T-helper 22 cell (primary cell): ENCODE measurements around the gene TLE3.

ENCODE experiments used
- DNase-seq: peaks from one replicate; pipeline ENCODE4 v3.0.0-alpha.2; 2020; ENCODE audit warnings: low read depth

Gene TLE3

DNA sequence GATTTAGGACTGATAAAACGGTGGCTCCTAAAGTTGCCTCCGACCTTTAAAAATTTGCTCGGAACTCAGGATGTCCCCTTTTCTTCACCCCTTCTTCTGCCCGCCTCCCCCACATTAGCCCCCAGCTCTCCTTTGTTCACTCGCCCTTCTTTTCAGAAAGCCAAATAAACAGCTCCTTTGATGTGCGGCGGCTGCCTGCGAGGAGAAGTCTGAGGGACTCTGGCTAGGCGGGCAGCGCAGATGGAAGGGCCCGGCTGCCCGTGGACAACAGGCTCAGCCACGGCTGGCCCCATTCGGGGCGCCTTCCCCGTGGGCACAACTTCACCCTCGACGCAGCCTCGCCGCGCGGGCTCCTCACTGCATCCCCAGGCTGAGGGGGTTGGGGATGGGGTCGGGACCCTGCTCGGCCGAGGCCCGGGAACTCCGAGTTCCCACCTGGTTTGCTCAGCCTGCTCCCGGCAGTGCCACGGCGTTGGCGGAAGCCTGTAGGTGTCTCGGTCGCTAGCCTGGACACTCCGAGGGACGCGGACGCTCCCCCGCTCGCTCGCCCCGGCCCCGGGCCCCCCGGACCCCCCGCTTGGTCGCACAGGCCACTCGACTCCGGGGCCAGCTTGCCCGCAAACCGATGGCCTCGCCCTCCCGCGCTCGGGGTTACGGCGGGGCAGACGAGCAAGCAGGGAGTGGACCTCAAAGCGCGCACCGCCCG is 897 bp upstream of the TLE3 start:
- DNase-seq, result peak; percentile 24

DNA sequence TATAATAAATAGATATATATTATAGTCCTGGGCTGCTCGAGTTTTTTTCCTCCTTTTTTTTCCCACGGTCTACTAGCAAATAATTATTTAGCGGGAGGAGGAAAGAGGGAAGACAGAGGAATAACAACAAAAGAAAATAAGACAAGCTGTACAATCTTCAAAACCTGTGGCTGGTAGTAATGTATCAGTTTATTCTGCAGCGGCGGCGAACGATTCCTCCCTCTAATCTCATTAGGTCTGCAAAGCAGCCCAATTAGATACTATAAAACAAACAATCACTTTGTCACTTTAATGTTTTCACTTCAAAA is 390 bp upstream of the TLE3 start:
- no peak for DNase-seq

GRCh38 chr15:70097063-70097320 is 725 bp downstream of the TLE3 start:
- DNase-seq, result no peak

- DNase-seq, result peak; percentile 41
Observed at GRCh38 chr15:70096215-70097062, 1.3 kb downstream of the TLE3 start.

- no peak for DNase-seq
Observed at GRCh38 chr15:70095408-70096214, 2.1 kb downstream of the TLE3 start.

DNA sequence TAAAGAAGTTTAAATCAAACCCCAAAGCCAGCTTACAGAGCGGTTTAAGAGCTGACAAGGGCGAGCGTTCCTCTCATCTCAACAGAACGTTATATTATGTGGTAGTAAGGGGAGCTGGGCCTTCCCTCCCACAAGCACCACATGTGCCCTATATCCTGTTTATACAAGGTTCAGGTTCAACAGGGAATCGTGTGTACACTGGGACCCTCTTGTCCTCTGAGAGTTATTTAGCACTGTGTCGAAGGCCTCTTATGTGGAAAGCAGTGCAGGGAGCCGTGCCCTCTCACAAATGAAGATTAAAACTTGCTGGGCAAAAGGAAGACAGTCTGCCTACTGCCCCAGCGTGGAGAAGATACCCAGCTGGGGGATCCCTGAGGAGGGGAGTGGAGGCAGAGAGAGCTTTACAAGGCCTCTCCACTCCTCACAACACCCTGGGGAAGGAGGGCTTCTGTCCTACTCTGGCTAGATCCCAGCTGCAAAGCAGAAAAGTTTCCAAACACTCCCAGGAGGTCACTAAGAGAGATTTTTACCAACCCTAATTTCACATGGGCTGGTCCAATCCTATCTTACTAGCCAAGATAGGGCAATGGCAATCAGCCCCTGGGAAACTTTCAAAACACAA is 2.9 kb downstream of the TLE3 start:
- DNase-seq, result no peak

DNA sequence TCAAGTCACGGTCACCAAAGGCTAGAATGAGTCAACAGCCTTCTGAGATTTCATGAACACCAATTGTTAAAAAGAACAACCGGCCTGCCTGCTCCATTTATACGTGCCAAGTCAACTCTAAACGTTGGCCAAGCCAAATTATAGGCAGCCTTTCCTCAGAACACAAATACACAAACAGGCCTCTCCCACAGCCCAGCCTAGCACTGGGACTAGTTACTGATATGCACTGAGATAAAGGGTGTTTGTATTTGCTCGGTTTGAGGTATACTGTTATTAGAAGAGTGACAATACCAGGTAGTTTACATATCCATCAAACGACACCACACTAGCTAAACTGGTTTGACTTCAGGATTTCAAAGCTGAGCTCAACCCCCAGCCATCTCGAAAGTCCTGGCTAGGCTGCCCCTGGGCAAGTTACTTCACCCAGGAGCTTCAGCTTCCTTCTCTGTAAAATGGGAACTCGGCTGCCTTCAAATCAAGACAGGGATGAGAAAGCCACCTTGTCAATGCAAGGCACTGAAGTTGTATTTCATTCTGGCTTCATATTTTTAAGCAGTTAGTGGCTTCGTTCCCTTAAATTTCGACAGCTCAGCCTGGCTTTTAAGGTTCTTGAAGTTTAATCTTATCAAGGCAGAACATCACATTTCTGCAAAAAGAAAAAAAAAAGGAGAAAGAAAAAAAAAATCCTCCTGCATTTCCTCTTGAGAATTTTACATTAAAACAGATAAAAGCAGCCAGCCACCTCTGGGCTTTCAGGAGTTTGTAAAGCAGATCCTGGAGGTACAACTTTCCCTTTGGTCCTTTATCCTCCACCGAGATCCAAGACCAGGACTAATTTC is 4.0 kb downstream of the TLE3 start:
- no peak for DNase-seq

GRCh38 chr15:70093070-70093469 is 4.6 kb downstream of the TLE3 start:
- DNase-seq, result no peak

GRCh38 chr15:70092464-70093027 is 5.2 kb downstream of the TLE3 start:
- no peak for DNase-seq

DNA sequence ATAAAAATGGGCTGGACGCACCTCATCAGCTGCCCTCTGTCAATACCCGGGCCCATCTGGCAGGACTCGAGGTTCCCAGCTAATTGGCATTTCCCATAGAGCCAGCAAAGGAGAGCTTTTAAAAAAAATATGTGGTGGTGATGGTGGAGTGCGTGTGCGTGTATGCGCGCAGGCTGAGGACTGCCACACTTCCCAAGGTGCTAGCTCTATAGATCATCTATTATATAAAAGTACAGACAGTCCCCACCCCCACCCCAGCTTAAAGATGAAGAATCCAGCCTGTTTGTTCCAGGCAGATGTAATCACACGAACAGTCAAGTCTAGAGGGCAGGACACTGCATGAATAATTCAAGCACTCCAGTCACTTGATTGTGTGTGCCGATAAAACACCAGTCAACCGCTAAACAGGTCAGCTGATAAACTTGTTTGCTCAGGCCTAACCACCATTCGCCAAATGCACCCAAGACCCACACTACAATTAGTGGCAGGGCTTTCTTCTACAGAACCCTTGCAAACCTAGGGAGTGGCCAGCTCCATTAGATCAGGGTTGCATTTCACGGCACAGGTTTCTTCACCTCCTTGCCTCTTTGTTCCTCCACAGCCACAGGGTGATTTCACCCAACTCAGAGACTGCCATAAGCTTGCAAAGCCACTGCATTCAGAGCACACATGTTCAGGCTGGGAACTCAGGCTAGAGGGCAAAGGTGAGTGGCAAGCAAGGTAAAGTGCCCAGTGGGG is 5.8 kb downstream of the TLE3 start:
- no peak for DNase-seq

DNA sequence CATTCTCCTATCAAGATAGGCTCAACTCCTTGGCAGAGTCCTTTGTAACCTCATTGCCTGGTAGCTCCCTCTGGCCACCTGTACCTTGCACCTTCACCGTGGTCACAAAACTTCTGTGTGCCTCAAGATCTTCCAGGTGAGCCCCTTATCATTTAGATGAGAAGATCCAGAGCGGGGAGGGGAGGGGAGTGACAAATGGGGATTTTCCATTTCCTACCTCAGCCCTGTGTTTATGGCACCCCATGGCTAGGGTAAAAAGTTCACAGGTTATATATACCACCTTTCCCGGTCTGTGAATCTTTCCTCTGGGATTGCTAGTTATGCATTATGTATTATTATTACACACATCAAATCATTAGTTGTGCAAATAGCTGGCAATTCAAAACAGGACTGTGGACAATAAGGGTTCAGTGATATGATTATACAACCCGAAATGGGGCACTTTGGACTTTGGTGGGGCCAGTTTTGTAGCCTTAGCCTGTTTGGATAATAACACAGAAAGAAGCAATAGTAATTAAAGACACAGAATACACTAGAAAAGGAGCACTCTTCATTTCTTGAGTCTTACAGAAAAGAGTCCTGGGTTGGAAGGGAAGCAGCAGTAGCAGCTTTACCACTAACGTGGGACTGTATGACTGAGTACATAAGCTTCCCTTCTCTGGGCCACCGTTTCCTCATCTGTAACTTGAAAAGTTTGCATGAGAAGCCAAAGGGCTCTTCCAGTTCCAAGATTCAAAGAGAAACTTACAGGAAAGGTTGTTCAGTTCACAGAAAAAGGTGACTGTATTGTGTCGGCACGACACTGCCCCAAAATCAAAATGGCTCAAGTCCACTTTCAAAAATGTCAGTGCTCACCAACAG is 7.1 kb downstream of the TLE3 start:
- no peak for DNase-seq

GRCh38 chr15:70089692-70089971 is 8.1 kb downstream of the TLE3 start:
- DNase-seq, result no peak

GRCh38 chr15:70088887-70089691 is 8.6 kb downstream of the TLE3 start:
- DNase-seq, result no peak

DNA sequence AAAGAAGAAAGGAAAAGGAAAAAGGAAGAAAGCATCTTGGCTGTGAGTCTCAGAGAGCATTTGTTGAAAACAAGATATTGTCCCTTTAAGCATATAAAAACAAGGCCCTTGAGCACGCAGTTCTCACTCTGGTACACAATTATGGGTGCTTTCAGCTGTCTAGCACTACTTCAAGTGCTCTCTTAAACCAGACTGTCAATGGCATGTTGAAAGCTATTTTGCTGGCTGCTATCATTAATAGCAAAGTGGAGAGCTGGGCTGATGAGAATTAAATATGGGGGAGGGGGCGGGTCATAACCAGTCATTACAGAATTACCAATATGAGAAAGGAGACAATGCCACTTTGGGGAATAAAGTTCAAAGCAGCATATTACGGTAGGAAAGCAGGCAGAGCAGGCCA is 9.3 kb downstream of the TLE3 start:
- DNase-seq, result no peak

- no peak for DNase-seq
Observed at GRCh38 chr15:70087708-70088352, 9.9 kb downstream of the TLE3 start.

DNA sequence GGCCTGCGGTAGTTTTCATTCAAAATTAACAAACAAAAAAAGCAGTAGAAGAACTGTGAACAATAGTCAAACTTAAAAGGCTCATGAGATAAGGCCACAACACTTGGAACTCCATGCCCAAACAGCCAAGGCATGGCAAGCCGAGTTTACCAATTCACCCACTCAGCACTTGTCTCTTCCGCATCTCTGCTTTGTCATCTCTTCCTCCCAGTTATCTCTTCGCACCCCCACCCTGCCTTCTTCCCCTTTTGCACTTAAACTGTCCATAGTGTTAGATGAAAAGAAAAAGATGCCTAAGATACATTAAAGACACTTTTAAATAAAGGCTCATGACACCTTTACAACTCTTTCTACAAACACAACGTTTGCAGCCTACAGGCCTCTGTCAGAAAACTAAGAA is 11.1 kb downstream of the TLE3 start:
- no peak for DNase-seq

DNA sequence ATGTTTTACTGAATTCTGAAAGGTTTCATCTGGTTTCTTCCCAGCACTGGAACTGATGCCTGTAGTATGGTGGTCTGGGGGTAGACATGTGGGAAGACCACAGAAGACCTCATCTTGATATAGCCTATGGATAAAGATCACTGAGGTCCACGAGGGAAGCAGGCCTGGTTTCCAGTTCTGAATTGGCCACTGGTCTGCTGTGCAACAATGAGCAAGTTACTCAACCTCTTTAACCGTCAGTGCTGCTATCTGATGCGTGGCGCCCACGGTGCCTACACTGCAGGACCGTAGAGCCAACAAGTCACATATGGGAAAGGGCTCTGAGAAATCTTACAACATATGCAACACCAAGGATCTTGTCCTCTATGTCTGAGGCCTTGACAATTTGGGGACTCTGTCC is 13.3 kb downstream of the TLE3 start:
- DNase-seq, result no peak

GRCh38 chr15:70083946-70084345 is 13.8 kb downstream of the TLE3 start:
- no peak for DNase-seq

- no peak for DNase-seq
Observed at GRCh38 chr15:70083418-70083817, 14.3 kb downstream of the TLE3 start.
